MM.1S (cell line): ENCODE results near the gene SPIRE2.

Source experiments
- CTCF ChIP-seq: fragments of 300-600 bp; sonication (generic); IDR thresholded peaks from 2 replicates; pipeline ENCODE4 v1.5.1; 2016; ENCODE audit warnings: antibody characterized with exemption, low read length, mixed read lengths
- EZH2 ChIP-seq: fragments of 300-600 bp; sonication (generic); optimal IDR thresholded peaks from 2 replicates; pipeline ENCODE3; 2017; ENCODE audit warnings: low read depth, mild to moderate bottlenecking, antibody characterized with exemption, low read length, mixed read lengths
- EZH2phosphoT487 ChIP-seq: fragments of 300-600 bp; sonication (generic); IDR thresholded peaks from 2 replicates; pipeline ENCODE4 v1.6.1; 2018; ENCODE audit warnings: antibody characterized with exemption, low read length

- TF ChIP-seq CTCF = no peak
- TF ChIP-seq EZH2 = no peak
- no peak for TF ChIP-seq EZH2phosphoT487
These were observed 17.0 kb upstream of the SPIRE2 start for GRCh38 chr16:89811321-89811720.
